Measurements from ENCODE around the gene VIPAS39. TPM values are rescaled to one million over a fixed set of nuclear protein-coding genes. Genes with fewer than 3 reads are reported as not detected.

The VIPAS39 gene
- total RNA-seq, 4 donors from 2014 or later: 17.1 to 24.9 (median 19.7) TPM

DNA sequence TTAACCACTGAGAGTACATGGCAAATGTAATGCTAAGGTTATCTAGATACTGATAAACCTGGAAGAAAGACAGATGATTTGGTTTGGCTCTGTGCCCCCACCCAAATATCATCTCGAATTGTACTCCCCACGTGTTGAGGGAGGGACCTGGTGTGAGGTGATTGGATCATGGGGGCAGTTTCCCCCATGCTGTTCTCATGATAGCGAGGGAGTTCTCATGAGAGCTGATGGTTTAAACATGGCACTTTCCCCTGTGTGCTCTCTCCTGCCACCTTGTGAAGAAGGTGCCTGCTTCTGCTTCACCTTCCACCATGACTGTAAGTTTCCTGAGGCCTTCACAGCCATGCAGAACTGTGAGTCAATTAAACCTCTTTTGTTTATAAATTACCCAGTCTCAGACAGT is 48.3 kb downstream of the VIPAS39 start:
- H3K4me3 ChIP-seq (replicated peaks in 1 of 3): no peak overlapping the region
- no peaks in the 10 kb centered on the region for H3K36me3 ChIP-seq
- intact Hi-C loops (cut with DNase I): no loop called here
- no peak for DNase-seq
- no peaks in the 10 kb centered on the region for H3K4me1 ChIP-seq
- no peak overlapping the region for H3K27ac ChIP-seq
- no peaks in the 10 kb centered on the region for H3K9me3 ChIP-seq
- TF ChIP-seq, protein P1, sequence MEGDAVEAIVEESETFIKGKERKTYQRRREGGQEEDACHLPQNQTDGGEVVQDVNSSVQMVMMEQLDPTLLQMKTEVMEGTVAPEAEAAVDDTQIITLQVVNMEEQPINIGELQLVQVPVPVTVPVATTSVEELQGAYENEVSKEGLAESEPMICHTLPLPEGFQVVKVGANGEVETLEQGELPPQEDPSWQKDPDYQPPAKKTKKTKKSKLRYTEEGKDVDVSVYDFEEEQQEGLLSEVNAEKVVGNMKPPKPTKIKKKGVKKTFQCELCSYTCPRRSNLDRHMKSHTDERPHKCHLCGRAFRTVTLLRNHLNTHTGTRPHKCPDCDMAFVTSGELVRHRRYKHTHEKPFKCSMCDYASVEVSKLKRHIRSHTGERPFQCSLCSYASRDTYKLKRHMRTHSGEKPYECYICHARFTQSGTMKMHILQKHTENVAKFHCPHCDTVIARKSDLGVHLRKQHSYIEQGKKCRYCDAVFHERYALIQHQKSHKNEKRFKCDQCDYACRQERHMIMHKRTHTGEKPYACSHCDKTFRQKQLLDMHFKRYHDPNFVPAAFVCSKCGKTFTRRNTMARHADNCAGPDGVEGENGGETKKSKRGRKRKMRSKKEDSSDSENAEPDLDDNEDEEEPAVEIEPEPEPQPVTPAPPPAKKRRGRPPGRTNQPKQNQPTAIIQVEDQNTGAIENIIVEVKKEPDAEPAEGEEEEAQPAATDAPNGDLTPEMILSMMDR (IDR thresholded peaks at IDR 0.05): no peak
- no peak for TF ChIP-seq POLR2A (IDR thresholded peaks at IDR 0.05)
- 47 to 52% methylated on average over 3 of the region's 3 CpGs for WGBS, 2 donors
- no peaks in the 10 kb centered on the region for H3K27me3 ChIP-seq

DNA sequence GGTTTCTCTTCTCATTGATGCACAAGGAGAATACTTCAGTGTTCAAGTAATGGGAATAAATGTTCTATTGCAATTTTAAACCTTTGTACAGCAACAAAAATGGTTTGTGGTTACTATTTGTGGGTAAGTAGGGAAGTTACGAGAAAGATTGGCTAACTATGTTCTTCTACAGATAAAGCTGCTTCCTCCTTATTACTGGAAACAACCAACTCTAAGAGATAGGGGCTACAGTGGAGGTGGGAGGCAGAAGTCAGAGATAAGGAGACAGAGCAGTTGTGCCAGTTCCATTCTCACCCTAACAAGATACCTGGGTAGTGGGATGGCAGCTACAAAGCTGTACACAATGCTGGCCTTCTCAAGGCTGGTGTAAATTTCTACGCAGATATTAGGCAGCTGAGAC is 50.2 kb downstream of the VIPAS39 start:
- 91 to 92% methylated on average over 2 of the region's 2 CpGs for WGBS, 2 donors
- H3K27me3 ChIP-seq: no peaks in the 10 kb centered on the region

DNA sequence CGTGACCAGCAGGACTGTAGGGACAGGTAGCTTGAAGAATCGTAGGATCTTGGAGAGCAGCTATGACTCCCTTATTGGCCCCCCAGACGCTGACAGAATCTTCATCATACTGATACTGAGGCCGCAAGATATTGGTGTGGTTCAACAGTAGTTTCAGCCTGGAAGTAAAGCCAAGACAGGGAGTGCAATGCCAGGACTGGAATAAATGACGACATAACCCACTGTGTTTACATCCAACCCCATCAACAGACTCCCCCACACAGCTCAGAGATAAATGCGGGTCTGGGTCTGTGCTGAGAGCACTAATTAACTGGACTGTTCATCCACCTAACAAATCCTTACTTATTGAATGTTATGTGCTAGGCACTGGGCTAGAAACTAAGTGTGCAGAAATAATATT is 50.7 kb downstream of the VIPAS39 start:
- WGBS, 2 donors: 76 to 79% methylated on average over 6 of the region's 6 CpGs
- Histone ChIP-seq H3K4me1 (no peaks in the 10 kb centered on the region), H3K9me3 (no peaks in the 10 kb centered on the region), H3K4me3 (replicated peaks in 1 of 3) (no peak overlapping the region), H3K36me3 (no peaks in the 10 kb centered on the region), H3K27ac (no peak overlapping the region), H3K27me3 (no peaks in the 10 kb centered on the region)
- no peak for DNase-seq
- intact Hi-C loops (cut with DNase I): no loop called here
- TF ChIP-seq, protein P1 (IDR thresholded peaks at IDR 0.05): no peak
- TF ChIP-seq POLR2A (IDR thresholded peaks at IDR 0.05): no peak

More for the DNA sequence above, 50.2 kb downstream of the VIPAS39 start:
- Histone ChIP-seq H3K36me3 (no peaks in the 10 kb centered on the region), H3K4me3 (replicated peaks in 1 of 3) (no peak overlapping the region), H3K4me1 (no peaks in the 10 kb centered on the region), H3K9me3 (no peaks in the 10 kb centered on the region), H3K27ac (no peak overlapping the region)
- TF ChIP-seq POLR2A (IDR thresholded peaks at IDR 0.05): no peak
- TF ChIP-seq, protein P1 (IDR thresholded peaks at IDR 0.05): no peak
- intact Hi-C loops (cut with DNase I): no loop called here
- DNase-seq: no peak

DNA sequence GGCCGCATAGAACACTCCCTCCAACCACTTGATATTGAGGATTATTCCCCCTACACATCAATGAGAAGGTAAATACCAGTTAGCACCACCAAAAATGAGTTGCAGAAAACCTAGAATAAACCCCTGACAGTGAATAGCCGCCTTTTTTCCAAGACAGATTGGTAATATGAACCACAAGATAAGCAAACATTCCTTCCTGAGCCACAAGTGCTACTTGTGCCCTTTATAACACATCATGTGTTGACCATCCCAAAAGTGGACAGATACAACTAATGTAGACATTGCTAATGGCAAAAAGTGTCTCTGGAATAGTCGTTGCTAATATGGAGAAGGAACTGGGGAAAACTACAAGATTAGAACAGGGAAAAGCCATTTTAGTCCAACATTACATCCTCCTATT is 51.3 kb downstream of the VIPAS39 start:
- WGBS, 2 donors: 62 to 64% methylated on average over 3 of the region's 3 CpGs
- intact Hi-C loops (cut with DNase I): no loop called here
- no peak for TF ChIP-seq POLR2A (IDR thresholded peaks at IDR 0.05)
- TF ChIP-seq, protein P1 (IDR thresholded peaks at IDR 0.05): no peak

DNA sequence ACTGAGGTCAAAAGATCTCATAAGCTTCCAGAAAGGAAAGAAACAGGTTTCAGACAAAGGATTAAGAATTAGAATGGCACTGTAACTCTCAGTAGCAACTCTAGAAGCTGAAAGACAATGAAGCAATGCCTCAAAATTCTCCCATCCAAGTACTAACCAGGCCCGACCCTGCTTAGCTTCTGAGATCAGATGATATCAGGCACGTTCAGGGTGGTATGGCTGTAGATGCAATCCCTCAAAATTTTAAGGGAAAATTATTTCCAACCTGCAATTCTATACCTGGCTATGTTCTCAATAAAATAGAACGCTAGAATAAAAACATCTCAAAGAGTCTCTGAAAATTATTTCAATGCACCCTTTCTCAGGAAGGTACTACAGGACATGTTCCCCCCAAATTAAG is 53.6 kb downstream of the VIPAS39 start:
- Histone ChIP-seq H3K9me3 (no peaks in the 10 kb centered on the region), H3K4me1 (no peaks in the 10 kb centered on the region), H3K27me3 (no peaks in the 10 kb centered on the region), H3K4me3 (replicated peaks in 1 of 3) (no peak overlapping the region), H3K27ac (no peak overlapping the region), H3K36me3 (no peaks in the 10 kb centered on the region)
- no peak for DNase-seq
- TF ChIP-seq, protein P1 (IDR thresholded peaks at IDR 0.05): no peak
- TF ChIP-seq POLR2A (IDR thresholded peaks at IDR 0.05): no peak
- WGBS, 2 donors: 91 to 94% methylated on average over 3 of the region's 3 CpGs
- intact Hi-C loops (cut with DNase I): no loop called here

More for the DNA sequence above, 51.3 kb downstream of the VIPAS39 start:
- no peak for DNase-seq
- H3K36me3 ChIP-seq: no peaks in the 10 kb centered on the region
- no peaks in the 10 kb centered on the region for H3K4me1 ChIP-seq
- no peak overlapping the region for H3K27ac ChIP-seq
- H3K27me3 ChIP-seq: no peaks in the 10 kb centered on the region
- no peaks in the 10 kb centered on the region for H3K9me3 ChIP-seq
- no peak overlapping the region for H3K4me3 ChIP-seq (replicated peaks in 1 of 3)

All from thyroid gland (tissue), 4 donors.